GM18867 (cell line): ENCODE results near the gene GRIP1.

ENCODE experiments used
- ATAC-seq: cut with Tn5 transposase; IDR thresholded peaks from one replicate; pipeline ENCODE4 v1.9.1; 2021; ENCODE audit warnings: mild to moderate bottlenecking, moderate library complexity; ENCODE audit not compliant: unreplicated experiment

Gene GRIP1

GRCh38 chr12:66482351-66483203 lies 196.3 kb downstream of the GRIP1 start:
- ATAC-seq, result no peak

- ATAC-seq, result no peak
Observed at GRCh38 chr12:66467932-66468331, 210.9 kb downstream of the GRIP1 start.

GRCh38 chr12:66461331-66461730 lies 217.5 kb downstream of the GRIP1 start:
- ATAC-seq, result no peak

- ATAC-seq, result no peak
Observed at GRCh38 chr12:66459944-66460482, 218.9 kb downstream of the GRIP1 start.

DNA sequence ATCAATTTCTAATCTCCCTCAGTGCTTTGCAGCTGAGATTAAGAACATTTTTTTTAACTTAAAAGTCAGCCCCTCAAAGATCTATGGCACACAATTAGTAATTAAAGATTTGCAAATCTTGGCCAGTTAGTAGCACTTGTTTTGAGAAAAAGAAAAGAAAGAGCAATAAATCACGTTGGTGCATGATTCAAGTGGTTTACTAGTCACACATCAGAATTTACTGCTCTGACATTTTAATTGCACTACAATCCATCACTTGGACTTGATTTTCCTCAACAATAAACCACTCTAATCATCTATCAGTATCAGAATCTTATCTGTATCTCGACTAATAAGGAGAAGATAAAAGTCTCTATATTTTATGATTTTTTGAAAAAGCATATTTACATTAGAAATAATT lies 222.3 kb downstream of the GRIP1 start:
- no peak for ATAC-seq

DNA sequence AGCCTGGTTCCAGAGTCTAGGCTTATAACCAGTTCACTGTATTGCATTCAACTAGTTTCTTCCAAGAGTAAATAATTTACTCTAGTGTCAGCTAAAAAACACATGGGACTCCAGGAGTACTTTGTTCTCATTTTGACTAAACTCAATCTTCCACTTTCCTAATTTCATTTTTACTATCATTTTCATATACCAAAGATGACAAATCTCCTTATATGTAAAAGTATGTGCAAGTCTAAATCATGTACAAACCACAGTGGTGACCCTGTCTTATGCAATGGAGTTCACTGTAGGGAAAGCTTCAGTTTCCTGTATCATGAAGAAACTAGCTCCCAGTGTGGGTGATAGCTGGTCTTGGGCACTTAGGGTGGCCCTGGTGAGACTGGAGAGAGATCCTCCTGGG lies 225.0 kb downstream of the GRIP1 start:
- peak; percentile 86 for ATAC-seq

GRCh38 chr12:66453120-66453519 lies 225.8 kb downstream of the GRIP1 start:
- ATAC-seq, result no peak

DNA sequence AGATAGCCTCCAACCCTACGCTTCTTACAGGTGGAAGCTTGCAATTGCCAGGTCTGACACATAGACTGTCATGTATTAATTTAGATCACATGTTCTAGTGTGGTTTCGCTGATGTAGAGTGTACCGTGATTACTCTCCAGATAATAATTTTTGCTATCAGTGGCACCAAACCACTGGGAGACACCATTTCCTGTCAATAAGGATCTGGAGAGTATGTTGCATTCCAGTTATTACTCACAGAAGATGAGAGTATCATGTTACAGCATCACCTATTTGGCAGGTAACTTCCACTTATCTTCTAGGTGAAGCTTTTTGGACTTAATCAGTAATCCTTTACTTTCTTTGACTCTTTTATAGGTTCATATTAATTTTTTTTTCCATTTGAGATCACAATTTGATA lies 229.3 kb downstream of the GRIP1 start:
- ATAC-seq, result no peak

DNA sequence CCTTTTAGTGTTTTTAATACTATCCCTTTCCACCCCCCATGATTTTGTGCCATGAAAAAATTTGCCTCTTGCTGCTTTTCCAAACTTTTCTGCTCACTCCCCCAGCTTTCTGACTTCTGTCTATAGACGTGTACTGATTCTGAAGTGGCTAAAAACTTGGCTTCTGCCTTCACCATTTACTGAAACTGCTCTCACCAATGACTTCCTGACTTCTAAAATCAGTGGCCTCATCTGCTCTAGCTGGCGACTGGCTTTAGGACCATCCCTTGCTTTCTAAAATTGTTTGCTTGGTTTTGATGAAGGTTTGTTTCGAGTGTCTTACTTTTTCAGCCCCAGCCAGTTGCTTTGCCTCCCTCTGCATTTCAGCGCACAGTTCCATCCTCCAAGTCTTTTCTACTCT lies 231.2 kb downstream of the GRIP1 start:
- ATAC-seq, result no peak

DNA sequence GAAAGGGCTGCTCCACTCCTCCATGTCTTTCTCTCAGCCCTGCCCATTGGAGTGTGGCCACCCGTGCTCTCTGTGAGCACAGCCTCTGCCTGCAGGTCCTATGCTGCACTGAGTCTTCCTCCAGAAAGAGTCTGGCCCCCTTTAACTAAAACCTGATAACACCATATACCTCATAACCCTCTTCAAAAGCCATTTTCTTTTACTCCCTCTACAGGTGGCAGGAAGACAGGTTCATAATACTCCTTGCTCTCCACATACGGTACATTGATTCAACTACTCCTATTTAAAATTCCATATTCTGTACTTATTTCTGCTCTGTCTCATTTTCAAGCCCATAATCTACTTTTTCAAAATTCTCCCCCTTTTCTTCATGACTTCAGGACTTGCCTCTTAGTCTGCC lies 232.6 kb downstream of the GRIP1 start:
- ATAC-seq, result no peak

DNA sequence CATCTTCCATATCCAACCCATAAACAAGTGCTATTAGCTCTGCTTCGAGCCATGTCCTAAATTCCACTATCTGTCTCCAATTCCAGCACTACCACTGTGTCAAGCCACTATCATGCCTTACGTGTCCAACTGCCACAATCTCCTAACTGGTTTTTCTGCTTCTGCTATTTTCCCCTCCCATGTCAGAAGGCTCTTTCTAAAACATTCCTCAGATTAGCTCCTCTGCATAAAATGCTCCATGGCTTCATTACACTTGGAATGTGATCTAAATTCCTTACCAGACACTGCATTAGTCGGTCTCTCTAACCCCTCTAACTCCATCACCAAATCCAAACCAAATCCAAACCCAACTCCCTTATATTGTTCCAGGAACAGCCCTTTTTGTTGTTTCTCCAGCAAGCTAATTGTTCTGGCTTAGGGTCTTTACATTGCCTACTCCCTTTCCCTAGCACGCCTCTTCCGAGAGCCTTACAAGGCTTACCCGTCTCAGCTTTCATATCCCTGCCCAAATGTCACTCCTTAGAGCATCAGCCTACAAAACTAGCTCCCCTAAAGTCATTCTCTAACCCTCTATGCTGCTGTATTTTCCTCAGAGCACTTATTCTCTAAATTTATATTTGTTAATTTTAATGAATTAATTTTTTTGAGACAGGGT lies 236.8 kb downstream of the GRIP1 start:
- ATAC-seq, result no peak

- ATAC-seq, result no peak
Observed at GRCh38 chr12:66438601-66439000, 240.3 kb downstream of the GRIP1 start.

GRCh38 chr12:66430106-66430505 lies 248.8 kb downstream of the GRIP1 start:
- no peak for ATAC-seq

GRCh38 chr12:66428870-66429269 lies 250.0 kb downstream of the GRIP1 start:
- ATAC-seq, result no peak

- ATAC-seq, result no peak
Observed at GRCh38 chr12:66428261-66428660, 250.6 kb downstream of the GRIP1 start.

DNA sequence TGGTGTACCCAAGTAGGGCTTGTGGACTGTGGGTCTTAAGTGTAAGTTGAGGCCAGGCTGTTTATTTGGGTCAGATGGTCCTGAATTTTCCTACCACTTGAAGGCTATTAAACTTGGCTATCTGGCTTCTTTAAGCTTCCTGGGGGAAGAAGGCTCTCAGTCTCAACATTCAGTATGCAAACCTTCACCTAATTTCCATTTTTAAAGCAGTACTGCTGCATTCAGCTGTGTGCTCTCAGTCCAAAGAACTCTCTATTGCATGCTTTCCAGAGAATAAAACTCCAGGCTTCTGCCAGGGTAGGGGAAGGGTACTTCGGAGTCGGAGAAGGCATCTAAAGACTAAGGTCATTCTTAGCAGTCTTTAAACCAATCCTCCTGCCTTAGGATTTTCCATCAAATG lies 252.2 kb downstream of the GRIP1 start:
- no peak for ATAC-seq

- ATAC-seq, result no peak
Observed at GRCh38 chr12:66423266-66423665, 255.6 kb downstream of the GRIP1 start.

DNA sequence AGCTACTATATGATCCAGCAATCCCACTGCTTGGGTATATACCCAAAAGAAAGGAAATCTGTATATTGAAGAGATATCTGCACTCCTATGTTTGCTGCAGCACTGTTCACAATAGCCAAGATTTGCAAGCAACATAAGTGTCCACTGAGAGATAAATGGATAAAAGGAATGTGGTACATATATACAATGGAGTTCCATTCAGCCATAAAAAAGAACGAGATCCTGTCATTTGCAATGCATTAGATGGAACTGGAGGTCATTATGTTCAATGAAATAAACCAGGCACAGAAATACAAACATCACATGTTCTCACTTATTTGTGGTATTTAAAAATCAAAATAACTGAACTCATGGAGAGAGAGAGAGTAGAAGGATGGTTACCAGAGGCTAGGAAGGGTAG lies 260.0 kb downstream of the GRIP1 start:
- ATAC-seq, result no peak

GRCh38 chr12:66417217-66417616 lies 261.7 kb downstream of the GRIP1 start:
- ATAC-seq, result no peak

GRCh38 chr12:66409195-66409871 lies 269.5 kb downstream of the GRIP1 start:
- peak; percentile 70 for ATAC-seq

DNA sequence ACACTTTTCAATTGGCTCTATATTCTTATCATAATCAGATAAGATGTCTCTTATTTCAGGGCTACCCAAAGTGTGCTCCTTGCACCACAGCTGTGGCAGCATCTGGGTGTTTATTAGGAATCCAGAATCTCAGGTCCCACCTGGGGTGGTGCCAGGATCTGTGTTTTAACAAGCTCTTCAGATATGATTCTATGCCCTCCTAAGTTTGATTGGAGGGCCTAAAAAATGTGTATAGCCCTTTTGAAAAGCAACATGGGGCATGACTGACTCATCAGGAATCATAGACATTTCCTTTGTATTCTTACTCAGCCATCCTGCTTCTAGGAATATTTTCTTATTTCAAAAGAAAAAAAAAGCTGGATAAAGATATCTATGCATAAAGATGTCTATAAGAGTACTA lies 273.5 kb downstream of the GRIP1 start:
- ATAC-seq, result no peak

DNA sequence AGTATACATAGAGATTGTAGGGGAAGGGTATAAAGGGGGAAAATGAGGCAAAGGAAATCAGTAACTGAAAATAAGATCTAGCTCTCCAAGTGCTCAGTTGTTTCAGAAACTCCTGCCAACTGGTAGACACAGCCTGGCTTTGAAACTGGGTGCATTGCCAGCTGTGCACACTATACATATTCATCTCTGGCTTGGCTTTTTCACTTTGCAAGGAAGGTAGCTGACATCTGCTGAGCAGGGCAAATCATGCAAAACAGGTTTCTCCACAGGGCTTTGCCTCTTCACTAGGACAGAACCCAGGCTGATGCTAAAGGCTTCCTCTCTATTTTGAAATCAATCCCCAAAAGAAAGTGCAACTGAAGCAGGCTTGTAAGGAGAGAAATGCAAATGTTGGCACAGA lies 275.1 kb downstream of the GRIP1 start:
- ATAC-seq, result peak; percentile 96
